ENCODE data around the gene CFAP77. TPM values are rescaled to one million over a fixed set of nuclear protein-coding genes. Genes with fewer than 3 reads are reported as not detected.

Gene CFAP77
- total RNA-seq, 1 donor from 2014 or later: not detected

GRCh38 chr9:132426639-132427414 is 16.8 kb downstream of the CFAP77 start:
- Histone ChIP-seq H3K27me3 (peaks cover 48% of the 10 kb centered on the region), H3K36me3 (no peaks in the 10 kb centered on the region), H3K27ac (no peak overlapping the region), H3K4me1 (no peaks in the 10 kb centered on the region), H3K9me3 (no peaks in the 10 kb centered on the region), H3K4me3 (no peak overlapping the region)
- DNase-seq (no peak), ATAC-seq (no peak)
- no peak for TF ChIP-seq CTCF (IDR thresholded peaks at IDR 0.05)
- intact Hi-C loops (cut with DNase I): no loop called here

- no peak for DNase-seq
- no peaks in the 10 kb centered on the region for H3K9me3 ChIP-seq
- no peak overlapping the region for H3K4me3 ChIP-seq
- TF ChIP-seq CTCF (IDR thresholded peaks at IDR 0.05): no peak
- intact Hi-C loops (cut with DNase I): no loop called here
- no peak overlapping the region for H3K27ac ChIP-seq
- no peaks in the 10 kb centered on the region for H3K4me1 ChIP-seq
- H3K27me3 ChIP-seq: peaks cover 41% of the 10 kb centered on the region
- ATAC-seq: no peak
- H3K36me3 ChIP-seq: no peaks in the 10 kb centered on the region
These were observed 21.0 kb downstream of the CFAP77 start for GRCh38 chr9:132430998-132431397.

- Histone ChIP-seq H3K36me3 (no peaks in the 10 kb centered on the region), H3K4me3 (no peak overlapping the region), H3K9me3 (no peaks in the 10 kb centered on the region), H3K27ac (no peak overlapping the region), H3K4me1 (no peaks in the 10 kb centered on the region), H3K27me3 (peaks cover 15% of the 10 kb centered on the region)
- intact Hi-C loops (cut with DNase I): no loop called here
- no peak for ATAC-seq
- no peak for DNase-seq
- TF ChIP-seq CTCF (IDR thresholded peaks at IDR 0.05): no peak
These were observed 24.9 kb downstream of the CFAP77 start for GRCh38 chr9:132434881-132435280.

- Histone ChIP-seq H3K36me3 (no peaks in the 10 kb centered on the region), H3K27ac (no peak overlapping the region), H3K27me3 (peaks cover 11% of the 10 kb centered on the region), H3K4me3 (no peak overlapping the region), H3K4me1 (no peaks in the 10 kb centered on the region), H3K9me3 (no peaks in the 10 kb centered on the region)
- TF ChIP-seq CTCF (IDR thresholded peaks at IDR 0.05): no peak
- DNase-seq (no peak), ATAC-seq (no peak)
- intact Hi-C loops (cut with DNase I): no loop called here
These were observed 29.1 kb downstream of the CFAP77 start for GRCh38 chr9:132439153-132439552.

GRCh38 chr9:132440735-132441134 is 30.7 kb downstream of the CFAP77 start:
- Histone ChIP-seq H3K27ac (no peak overlapping the region), H3K4me3 (no peak overlapping the region), H3K27me3 (peaks cover 18% of the 10 kb centered on the region), H3K36me3 (no peaks in the 10 kb centered on the region), H3K4me1 (no peaks in the 10 kb centered on the region), H3K9me3 (no peaks in the 10 kb centered on the region)
- DNase-seq: no peak
- no peak for TF ChIP-seq CTCF (IDR thresholded peaks at IDR 0.05)
- intact Hi-C loops (cut with DNase I): no loop called here
- ATAC-seq: no peak
